CD4-positive, alpha-beta T cell treated with Interleukin-21 for 1 hour (primary cell): ENCODE measurements around the gene ALG10B.
"Not testable (repeated sequence)": the region's sequence is repeated elsewhere in the genome, so short reads cannot be mapped to it uniquely, and the experiment has no call there.

Experiments
- DNase-seq: peaks from one replicate; pipeline ENCODE4 v3.0.0-alpha.2; 2020

ALG10B gene, protein sequence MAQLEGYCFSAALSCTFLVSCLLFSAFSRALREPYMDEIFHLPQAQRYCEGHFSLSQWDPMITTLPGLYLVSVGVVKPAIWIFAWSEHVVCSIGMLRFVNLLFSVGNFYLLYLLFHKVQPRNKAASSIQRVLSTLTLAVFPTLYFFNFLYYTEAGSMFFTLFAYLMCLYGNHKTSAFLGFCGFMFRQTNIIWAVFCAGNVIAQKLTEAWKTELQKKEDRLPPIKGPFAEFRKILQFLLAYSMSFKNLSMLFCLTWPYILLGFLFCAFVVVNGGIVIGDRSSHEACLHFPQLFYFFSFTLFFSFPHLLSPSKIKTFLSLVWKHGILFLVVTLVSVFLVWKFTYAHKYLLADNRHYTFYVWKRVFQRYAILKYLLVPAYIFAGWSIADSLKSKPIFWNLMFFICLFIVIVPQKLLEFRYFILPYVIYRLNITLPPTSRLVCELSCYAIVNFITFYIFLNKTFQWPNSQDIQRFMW

DNA sequence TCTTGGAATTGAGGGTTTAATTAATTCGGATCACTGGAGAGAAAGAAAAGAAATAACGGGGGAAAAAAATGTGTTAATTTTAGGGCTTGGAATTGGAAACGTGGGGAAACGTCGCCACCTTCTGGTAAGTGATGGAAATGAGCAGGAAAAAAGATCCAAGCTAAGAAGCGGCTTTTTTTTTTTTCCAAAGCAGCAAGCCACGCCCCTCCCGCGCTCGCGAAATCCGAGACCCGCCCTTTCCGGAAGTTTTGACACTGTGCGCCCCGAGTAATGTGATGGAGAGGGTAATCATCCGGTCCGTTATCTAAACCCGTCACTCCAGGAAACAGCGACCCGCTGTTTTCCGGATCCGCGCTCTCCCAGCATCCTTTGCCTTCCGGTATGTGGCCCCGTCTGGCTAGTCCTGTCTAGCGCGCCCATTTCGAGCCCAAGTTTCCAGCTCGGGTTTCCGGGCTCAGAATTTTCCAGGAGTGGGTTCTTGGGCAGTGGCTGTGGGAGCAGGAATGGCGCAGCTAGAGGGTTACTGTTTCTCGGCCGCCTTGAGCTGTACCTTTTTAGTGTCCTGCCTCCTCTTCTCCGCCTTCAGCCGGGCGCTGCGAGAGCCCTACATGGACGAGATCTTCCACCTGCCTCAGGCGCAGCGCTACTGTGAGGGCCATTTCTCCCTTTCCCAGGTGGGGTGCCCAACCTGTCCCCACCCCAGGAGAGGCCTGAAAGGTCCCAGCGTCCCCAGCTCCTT lies at the start of gene ALG10B:
TSS of gene ALG10B (plus strand) at position 384 of the 739 bp plus-strand sequence. CDS start at position 504, 120 bp downstream.
- DNase-seq, result peak; percentile 96

DNA sequence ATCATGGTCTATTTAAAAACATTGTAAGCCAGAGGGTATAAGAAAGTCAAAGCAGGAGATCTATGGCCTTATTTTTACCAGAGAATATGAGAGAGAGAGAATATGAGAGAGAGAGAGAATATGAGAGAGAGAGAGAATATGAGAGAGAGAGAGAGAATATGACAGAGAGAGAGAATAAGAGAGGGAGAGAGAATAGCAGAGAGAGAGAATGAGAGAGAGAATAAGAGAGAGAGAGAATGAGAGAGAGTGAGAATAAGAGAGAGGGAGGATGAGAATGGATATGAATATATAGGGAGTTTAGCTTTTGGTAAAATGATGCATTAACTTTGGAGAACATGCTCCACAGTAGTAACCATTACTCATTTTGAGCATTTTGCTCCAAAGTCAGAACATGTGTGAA lies 48.0 kb upstream of the ALG10B start:
- no peak for DNase-seq

DNA sequence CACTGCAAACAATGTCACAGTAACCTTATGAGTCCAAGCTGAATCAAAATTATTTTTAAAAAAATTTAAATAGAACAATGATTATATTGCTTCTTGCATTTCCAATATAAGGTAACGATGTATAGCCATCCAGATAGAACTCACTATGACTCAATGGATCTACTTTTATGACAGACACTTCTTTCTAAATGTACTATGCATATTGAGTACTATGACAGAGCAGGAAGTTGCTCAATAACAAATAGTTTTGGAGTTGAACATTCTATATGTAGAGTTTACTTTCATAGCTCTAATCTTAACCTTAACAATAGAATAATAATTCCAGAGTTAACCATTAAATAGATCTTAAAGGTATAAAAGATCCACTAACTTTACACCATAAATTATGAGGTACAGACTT lies 46.7 kb upstream of the ALG10B start:
- DNase-seq, result no peak

DNA sequence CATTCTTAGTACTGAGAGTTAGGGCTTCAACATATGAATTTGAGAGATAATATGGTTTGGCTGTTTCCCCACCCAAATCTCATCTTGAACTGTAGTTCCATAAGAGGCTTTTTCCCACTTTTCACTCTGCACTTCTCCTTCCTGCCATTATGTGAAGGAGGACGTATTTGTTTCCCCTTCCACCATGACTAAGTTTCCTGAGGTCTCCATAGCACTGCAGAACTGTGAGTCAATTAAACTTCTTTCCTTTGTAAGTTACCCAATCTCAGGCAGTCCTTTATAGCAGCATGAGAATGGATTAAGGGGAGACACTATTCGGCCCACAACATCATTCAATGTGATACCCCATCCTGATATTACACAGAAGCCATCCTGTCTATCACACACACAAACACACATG lies 36.8 kb upstream of the ALG10B start:
- no peak for DNase-seq

DNA sequence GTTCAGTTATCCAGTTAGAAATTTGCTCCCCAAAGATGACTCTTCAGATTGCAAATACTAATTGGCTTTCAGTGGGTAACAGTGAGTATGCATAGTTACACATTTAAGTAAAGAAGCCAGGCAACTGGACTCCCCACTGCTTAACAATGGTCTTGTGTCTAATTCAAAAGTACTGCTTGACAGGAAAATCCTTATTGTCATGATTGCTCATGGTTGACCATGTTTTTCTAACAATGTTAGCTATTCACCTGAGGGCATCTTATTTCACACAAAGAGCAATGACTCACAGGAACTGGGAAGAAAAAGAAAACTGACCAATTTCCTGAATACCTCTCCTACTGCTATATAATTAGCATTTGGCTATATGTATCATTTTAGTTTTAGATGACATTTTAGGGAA lies 33.7 kb upstream of the ALG10B start:
- no peak for DNase-seq

DNA sequence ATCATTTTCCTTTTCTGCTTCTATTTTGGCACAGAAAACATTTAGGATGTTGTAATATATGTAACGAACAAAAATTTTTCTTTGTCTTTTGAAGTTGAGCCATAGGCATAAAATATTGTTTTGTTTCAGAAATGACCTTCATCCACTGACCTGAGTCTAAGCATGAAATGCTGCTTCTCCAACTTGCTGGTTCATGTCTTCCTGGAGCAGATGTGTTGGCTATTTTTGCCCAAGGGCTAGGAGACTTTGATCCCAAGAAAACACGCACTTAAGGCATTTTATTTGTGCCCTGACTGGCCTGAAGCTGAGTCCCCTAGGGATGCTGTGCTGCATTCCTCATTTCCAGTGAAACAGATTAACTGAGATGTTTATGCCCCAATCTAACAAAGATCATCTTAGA lies 27.2 kb upstream of the ALG10B start:
- DNase-seq, result no peak

DNA sequence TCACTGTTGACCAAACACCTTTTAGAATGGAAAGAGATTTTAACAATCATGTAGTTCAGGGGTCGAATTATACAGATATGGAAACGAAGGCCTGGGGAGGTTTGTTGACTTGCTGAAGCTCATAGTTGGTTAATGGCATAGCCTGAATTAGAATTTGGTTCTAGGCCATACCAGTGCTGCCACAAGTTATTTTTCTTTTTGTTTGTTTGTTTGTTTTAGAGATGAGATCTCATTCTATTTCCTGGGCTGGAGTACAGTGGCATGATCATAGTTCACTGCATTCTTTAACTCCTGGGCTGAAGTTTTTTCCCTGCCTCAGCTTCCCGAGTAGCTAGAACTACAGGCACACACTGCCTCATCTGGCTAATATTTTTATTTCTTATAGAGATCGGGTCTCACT lies 25.4 kb upstream of the ALG10B start:
- no peak for DNase-seq

DNA sequence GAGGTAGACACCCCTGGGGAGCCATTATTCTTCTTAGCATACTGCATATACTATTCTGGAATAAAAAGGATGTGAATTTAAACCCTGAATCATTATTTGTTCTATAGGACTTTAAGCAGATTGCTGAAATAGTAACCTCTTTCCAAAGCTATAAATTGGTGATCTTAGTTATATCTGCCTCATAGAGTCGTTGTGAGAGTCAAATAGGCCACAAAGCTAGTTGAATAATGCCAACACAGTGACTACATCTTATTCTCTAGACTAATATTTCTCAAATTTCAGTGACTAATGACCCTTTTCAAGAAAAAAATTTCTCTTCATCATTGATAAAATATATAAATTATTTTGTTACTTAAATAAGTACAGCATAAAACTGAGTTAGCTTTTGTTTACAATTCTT lies 13.6 kb upstream of the ALG10B start:
- DNase-seq, result not testable (repeated sequence)

DNA sequence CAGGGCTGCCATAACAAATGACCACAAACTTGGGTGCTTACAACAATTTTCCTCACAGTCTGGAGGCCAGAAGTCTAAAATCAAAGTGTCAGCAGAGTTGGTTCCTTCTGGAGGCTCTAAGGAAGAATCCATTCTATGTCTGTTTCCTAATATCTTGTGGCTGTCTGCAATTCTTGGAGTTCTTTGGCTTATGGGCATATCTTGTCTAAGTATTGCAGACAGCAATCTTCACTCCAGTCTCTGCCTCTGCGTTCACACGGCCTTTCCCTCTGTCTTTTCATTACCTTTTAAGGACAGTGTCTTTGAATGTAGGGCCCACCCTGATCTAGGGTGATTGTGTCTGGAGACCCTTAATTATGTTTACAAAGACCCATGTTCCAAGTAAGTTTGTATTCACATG lies 5.4 kb downstream of the ALG10B start:
- not testable (repeated sequence) for DNase-seq

DNA sequence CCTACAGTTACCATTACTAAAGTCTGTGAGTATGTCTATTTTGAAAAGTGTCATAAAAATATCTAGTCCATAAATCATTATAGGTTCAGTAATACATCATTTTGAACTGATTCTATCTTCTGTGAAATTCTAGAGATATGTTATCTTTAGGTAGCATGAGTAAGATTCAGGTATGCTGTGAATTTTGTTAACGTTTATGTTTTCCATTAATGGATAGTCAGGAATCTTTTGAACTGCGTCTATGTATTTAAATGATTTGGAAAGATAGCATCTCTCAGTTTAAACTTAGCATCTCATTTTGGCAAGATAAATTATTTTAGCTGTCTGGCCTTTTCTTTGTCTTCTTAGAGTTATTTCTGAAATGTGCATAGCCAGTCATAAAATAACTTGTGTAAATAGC lies 8.3 kb downstream of the ALG10B start:
- no peak for DNase-seq

DNA sequence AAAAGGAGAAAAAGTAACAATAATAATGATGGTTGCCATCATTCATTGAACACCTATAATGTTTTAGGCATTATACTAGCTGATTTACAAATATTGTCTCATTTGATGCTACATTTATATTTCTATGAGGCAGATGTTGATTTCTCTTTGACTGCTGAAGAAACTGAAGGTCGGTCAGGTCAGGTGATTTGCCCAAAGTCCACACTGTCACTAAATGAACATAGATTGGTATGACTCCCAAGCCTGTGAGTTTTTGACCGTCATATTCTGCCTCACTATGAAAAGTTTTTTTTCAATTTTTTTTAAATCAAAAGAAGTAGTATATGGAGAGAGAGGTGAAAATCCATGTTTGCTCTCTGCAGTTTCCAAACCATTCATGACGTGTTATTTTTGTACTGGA lies 10.8 kb downstream of the ALG10B start:
- DNase-seq, result no peak

DNA sequence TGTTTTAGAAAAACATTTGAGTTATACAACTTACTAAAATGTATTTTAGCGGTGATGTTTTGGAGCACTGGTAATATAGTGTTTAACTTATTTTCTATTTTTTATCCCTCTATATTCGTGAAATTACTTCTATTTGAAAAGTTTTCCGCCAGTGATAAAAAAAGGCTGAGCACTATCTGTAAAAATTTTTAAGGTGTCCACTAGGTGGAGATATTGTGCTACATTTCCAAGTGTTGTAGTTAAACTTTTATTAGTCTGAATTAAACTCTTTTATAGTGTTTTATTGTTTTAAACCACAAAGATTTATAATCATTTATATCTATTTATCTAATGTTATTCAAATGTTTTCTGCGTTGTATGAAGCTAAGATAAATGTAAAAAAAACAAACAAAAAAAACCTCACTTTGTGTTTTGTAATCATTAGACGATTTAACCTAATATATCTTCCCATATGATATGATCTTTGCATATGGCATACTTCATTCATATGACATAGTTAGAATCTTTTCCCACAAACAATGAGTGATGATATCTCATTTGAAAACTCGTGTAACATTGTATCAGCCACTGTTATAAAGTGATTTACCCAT lies 11.8 kb downstream of the ALG10B start:
- DNase-seq, result peak; percentile 57

DNA sequence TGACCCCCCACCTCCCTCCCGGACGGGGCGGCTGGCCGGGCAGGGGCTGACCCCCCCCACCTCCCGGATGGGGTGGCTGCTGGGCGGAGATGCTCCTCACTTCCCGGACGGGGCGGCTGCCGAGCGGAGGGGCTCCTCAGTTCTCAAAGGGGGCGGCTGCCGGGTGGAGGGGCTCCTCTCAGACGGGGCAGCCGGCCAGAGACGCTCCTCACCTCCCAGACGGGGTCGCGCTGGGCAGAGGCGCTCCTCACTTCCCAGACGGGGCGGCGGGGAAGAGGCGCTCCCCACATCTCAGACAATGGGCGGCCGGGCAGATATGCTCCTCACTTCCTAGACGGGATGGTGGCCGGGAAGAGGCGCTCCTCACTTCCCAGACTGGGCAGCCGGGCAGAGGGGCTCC lies 13.8 kb downstream of the ALG10B start:
- DNase-seq, result not testable (repeated sequence)

DNA sequence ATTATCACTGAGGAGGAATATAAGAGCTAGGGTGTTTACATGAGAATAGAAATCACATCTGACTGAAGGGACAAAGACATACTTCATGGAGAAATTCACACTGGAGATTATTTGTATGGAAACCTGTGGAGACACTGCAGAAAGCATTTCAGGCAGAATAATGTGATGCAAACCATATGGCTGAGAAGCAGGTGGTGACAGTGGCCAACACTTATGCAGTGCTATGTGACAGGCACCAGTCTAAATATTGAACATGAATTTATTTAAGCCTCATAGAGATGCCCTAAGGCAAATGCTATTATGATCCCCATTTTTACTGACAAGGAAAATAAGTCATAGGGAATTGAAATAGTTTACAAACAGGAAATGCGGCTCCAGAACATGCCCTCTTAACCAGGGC lies 16.2 kb downstream of the ALG10B start:
- DNase-seq, result no peak

DNA sequence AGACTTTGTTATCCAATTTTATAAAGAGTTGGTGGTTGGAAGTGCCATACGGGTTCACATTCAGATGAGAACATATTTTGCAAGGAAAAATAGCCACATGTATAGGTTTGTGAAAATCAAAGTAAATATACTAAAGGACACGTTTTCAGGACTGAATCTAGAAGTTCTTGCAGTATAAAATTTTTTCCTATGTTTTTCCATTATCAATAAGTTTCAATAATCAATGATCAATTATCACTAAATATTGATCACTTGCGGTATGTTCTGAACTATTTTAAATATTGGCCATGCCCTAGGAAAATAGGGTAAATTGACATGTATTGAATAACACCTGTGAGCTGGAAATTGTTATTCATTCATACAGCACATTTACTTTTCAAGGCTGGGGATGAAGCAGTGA lies 25.9 kb downstream of the ALG10B start:
- DNase-seq, result no peak

DNA sequence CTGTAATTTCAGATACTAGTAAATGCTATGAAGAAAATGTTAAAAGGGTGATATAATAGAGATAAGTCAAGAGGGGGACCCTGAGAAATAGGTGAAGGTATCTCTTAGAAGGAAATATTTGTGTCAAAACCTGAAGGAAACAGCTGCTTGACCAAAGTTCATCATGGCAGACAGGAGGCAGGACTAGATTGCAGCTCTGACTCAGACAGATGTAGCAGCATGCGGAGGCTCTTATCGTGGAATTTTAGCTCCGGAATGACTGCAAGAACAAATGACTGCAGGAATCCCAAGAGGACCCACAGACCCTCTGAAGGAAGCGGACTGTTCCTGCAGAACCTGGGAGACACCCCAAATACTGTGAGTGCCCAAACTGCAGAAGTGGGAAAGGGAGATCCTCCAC lies 26.7 kb downstream of the ALG10B start:
- not testable (repeated sequence) for DNase-seq

DNA sequence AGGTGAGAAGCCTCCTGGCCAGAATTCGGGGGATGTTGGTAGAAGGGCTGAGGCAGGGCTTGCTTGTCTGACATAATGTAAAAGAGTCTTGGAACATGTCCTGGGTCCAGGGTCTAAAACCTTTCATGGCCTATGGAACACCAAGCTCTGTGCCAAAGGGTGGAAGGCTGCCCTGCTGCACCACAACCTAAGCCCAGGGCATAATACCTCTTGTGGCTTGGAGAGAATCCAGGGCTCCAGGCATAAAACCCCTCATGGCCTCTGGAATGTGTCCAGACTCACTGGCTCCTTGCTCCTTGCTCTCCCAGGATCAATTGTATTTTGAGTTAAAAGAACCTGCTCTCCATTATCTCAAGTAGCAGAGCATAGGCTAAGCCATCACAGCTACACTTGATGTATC lies 27.3 kb downstream of the ALG10B start:
- DNase-seq, result not testable (repeated sequence)

DNA sequence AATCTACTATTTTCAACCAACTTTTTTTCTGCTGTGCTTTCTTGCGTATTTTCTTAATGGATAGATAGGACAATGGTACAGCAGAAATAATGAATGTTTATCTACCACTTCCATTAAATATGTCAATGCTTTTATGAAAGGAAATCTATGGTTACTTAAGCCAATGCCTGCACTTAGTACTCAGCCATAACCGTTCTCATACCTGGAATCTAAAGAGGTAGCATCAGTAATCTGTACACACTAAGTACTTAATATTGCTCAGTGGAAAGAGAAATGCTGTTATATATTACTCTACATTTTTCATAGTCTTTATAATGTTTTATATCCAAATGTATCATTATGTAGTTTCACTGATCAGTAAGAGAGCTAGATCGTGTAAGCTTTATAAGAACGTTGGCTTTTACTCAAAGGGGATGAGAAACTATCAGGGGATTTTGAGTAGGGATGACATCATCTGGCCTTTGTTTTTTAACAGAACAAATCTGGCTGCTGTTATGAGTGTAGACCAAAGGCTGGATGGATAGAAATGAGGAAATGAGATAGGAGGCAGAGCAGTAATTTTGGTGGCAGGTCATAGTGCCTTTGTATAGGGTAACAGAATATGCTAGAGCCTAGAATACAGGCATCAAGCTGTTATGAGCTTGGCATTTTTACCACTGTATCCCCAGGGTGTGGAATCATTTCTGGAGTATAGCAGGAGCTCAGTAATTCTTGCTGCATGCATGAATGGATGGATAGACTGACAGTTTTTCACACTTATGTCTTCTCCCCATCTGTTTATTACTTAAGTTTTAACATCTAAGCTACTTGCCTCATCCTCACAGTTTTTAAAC lies 34.0 kb downstream of the ALG10B start:
- no peak for DNase-seq

DNA sequence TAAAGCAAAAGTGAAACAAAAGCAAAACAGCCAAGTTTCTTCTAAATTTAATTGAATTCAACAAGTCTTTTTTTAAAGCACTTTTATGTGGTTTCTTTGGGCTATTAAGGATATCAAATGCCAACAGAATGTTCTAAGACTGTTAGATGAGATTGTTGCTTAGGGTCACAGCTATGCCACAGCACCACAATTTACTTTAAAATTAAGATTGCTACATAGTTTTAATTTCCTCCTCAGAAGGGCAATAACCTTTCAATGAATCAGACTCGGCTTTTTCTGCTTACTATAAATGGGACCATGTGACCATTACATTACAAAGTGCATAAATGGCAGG lies 34.6 kb downstream of the ALG10B start:
- DNase-seq, result not testable (repeated sequence)

DNA sequence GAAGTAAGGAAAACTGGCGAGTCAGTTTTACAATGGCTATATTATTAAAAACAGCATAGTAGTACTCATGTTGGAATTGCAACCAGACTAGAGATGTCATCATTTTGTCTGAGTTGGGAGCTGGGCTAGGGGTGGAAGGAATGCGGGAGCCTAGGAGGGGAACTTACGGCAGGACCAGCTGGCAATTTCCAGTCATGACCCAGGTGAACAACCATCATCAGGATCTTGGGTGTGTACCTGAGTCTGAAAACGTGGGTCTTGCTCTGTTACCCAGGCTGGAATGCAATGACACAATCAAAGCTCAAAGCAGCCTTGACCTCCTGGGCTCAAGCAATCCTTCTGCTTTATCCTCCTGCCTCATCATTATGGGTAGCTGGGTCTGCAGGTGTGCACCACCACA lies 50.9 kb downstream of the ALG10B start:
- DNase-seq, result no peak

DNA sequence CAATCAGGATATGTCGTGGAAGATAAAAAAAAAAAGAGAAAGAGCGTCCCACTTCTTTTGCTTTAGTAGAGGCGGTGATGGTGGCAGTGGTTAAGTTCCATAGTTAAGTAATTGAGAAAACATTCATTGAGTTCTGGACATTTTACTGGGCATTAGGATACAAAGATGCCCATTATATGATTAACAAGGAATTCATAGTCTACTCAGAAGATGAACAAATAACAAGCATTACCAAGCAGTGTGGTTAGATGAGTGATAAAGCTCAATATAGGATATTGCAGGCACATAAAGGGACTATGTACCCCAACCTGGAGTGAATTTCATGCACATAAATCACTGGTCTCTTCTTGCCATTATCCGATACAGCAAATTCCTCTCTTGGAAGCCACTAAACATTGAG lies 53.7 kb downstream of the ALG10B start:
- DNase-seq, result no peak

DNA sequence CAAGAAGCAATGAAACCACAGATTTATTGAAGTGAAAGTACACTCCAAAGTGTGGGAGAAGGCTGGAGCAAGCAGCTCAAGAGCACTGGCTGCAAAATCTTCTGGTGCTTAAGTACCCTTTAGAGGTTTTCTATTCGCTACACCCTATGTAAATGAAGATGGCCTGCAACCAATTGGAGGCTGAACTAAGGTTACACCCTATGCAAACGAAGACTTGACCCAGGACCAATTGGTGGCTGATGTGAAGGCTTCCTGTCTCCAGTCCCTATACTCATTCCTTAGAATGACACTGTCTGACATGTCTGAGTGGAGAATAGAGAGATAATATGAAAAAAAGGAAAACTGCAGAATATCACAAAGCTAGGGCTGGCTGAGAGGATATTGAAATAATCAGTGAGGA lies 57.2 kb downstream of the ALG10B start:
- no peak for DNase-seq

DNA sequence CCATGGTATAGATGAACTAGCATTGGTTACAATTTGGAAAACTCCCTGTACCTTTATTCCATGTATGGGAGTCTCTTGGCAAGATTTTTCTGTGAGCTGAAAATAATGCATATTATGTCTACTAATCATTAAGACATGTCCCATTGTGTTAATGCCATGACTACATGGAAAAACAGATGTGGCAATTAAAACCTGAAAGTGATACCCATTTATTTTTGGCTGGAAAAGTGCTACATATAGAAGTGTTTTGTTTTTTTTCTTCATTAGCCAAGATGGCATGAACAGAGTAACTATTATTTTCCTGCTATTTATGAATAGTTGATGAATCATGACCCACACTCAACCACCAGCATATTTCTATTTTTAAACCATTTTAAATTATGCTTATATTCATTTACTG lies 58.2 kb downstream of the ALG10B start:
- no peak for DNase-seq
